Activated naive CD4-positive, alpha-beta T cell treated with anti-CD3 and anti-CD28 coated beads, Interleukin-2, amount 10 ng/mL, durations not matched to agents 7 days and 5 days (primary cell): ENCODE results near the gene SEPTIN11.
"Not testable (repeated sequence)": the region's sequence is repeated elsewhere in the genome, so short reads cannot be mapped to it uniquely, and the experiment has no call there.

Experiments used
- CTCF ChIA-PET: fragments of 350-600 bp; sonication (Branson Sonifier 250); formaldehyde crosslinking; loops from one replicate; lab custom pipeline; 2021; ENCODE audit warnings: antibody characterized with exemption; lab: Charles Lee
- DNase-seq: peaks from one replicate; pipeline ENCODE4 v3.0.0-alpha.2; 2020
- H3K27ac Mint-ChIP-seq: one replicate; pipeline ENCODE4 v1.8.0; 2021; ENCODE audit warnings: mild to moderate bottlenecking, moderate library complexity, mixed read lengths
- H3K27me3 Mint-ChIP-seq: one replicate; pipeline ENCODE4 v1.8.0; 2021; ENCODE audit warnings: mild to moderate bottlenecking, mixed read lengths
- H3K36me3 Mint-ChIP-seq: one replicate; pipeline ENCODE4 v1.8.0; 2021; ENCODE audit warnings: mixed read lengths
- H3K4me1 Mint-ChIP-seq: one replicate; pipeline ENCODE4 v1.8.0; 2021; ENCODE audit warnings: mixed read lengths
- H3K4me3 Mint-ChIP-seq: one replicate; pipeline ENCODE4 v1.8.0; 2021; ENCODE audit warnings: mild to moderate bottlenecking, moderate library complexity, mixed read lengths
- H3K9me3 Mint-ChIP-seq: one replicate; pipeline ENCODE4 v1.8.0; 2021; ENCODE audit warnings: mixed read lengths

SEPTIN11 gene

GRCh38 chr4:76958891-76959290 lies 9.3 kb downstream of the SEPTIN11 start:
- no peaks in the 10 kb centered on the region for H3K4me1 Mint-ChIP-seq
- H3K36me3 Mint-ChIP-seq: no peaks in the 10 kb centered on the region
- H3K4me3 Mint-ChIP-seq: no peak overlapping the region
- H3K27me3 Mint-ChIP-seq: peaks cover 18% of the 10 kb centered on the region
- H3K9me3 Mint-ChIP-seq: no peaks in the 10 kb centered on the region
- no peak overlapping the region for H3K27ac Mint-ChIP-seq
- DNase-seq: no peak
- CTCF ChIA-PET: no interaction called here

DNA sequence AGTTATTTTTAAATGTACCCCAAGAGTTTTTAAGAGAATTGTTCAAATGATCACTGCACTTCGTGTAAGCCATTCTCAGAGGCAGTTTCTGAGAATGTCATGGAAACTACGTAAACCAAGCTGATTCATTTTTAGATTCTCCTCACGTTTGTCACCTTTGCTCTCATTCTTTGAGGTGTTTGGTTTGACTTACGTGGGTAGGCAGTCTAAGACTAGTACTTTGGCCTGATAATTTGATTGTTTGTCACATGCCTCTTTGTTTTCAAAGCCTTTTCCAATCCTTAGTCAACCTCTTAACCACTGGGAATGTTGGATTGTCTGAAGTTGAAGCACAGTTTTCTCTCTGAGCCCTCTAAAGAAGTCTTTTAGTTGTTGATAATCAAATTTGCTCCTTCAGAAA lies 10.5 kb downstream of the SEPTIN11 start:
- no peak overlapping the region for H3K4me3 Mint-ChIP-seq
- H3K9me3 Mint-ChIP-seq: peaks cover 4% of the 10 kb centered on the region
- peaks cover 15% of the 10 kb centered on the region for H3K27me3 Mint-ChIP-seq
- H3K36me3 Mint-ChIP-seq: peaks cover 2% of the 10 kb centered on the region
- no peak for DNase-seq
- CTCF ChIA-PET: no interaction called here
- H3K27ac Mint-ChIP-seq: no peak overlapping the region
- no peaks in the 10 kb centered on the region for H3K4me1 Mint-ChIP-seq

GRCh38 chr4:76962406-76963130 lies 13.0 kb downstream of the SEPTIN11 start:
- peaks cover 4% of the 10 kb centered on the region for H3K9me3 Mint-ChIP-seq
- CTCF ChIA-PET: interaction anchor here (1.2 kb wide), 1 partner anchor 69 kb away, joined by 3 read pairs; no protein-coding TSS in a partner anchor
- H3K27me3 Mint-ChIP-seq: peaks cover 5% of the 10 kb centered on the region
- no peak overlapping the region for H3K27ac Mint-ChIP-seq
- no peak overlapping the region for H3K4me3 Mint-ChIP-seq
- peaks cover 2% of the 10 kb centered on the region for H3K36me3 Mint-ChIP-seq
- no peaks in the 10 kb centered on the region for H3K4me1 Mint-ChIP-seq
- DNase-seq: no peak

GRCh38 chr4:76963131-76963750 lies 13.7 kb downstream of the SEPTIN11 start:
- peaks cover 4% of the 10 kb centered on the region for H3K9me3 Mint-ChIP-seq
- H3K27ac Mint-ChIP-seq: no peak overlapping the region
- H3K27me3 Mint-ChIP-seq: peaks cover 1% of the 10 kb centered on the region
- no peaks in the 10 kb centered on the region for H3K4me1 Mint-ChIP-seq
- CTCF ChIA-PET: interaction anchor here (1.2 kb wide), 1 partner anchor 69 kb away, joined by 3 read pairs; no protein-coding TSS in a partner anchor
- H3K4me3 Mint-ChIP-seq: no peak overlapping the region
- DNase-seq: no peak
- peaks cover 2% of the 10 kb centered on the region for H3K36me3 Mint-ChIP-seq

DNA sequence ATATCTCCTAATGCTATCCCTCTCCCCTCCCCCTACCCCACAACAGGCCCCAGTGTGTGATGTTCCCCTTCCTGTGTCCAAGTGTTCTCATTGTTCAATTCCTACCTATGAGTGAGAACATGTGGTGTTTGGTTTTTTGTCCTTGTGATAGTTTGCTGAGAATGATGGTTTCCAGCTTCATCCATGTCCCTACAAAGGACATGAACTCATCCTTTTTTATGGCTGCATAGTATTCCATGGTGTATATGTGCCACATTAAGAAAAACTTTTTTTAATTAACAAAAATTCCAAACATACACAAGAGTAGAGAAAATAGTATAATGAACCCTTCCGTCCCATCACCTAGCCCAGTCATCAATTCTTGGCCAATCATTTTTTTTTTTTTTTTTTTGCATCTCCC lies 14.4 kb downstream of the SEPTIN11 start:
- H3K9me3 Mint-ChIP-seq, CTCF ChIA-PET, DNase-seq, H3K4me3 Mint-ChIP-seq, H3K27me3 Mint-ChIP-seq, H3K27ac Mint-ChIP-seq, H3K4me1 Mint-ChIP-seq, H3K36me3 Mint-ChIP-seq: not testable (repeated sequence)

- Mint-ChIP-seq H3K9me3 (peaks cover 4% of the 10 kb centered on the region), H3K4me3 (no peak overlapping the region), H3K27me3 (peaks cover under 1% of the 10 kb centered on the region), H3K27ac (no peak overlapping the region), H3K36me3 (peaks cover 2% of the 10 kb centered on the region), H3K4me1 (no peaks in the 10 kb centered on the region)
- CTCF ChIA-PET: no interaction called here
- DNase-seq: no peak
These were observed 15.2 kb downstream of the SEPTIN11 start for GRCh38 chr4:76964769-76965168.

DNA sequence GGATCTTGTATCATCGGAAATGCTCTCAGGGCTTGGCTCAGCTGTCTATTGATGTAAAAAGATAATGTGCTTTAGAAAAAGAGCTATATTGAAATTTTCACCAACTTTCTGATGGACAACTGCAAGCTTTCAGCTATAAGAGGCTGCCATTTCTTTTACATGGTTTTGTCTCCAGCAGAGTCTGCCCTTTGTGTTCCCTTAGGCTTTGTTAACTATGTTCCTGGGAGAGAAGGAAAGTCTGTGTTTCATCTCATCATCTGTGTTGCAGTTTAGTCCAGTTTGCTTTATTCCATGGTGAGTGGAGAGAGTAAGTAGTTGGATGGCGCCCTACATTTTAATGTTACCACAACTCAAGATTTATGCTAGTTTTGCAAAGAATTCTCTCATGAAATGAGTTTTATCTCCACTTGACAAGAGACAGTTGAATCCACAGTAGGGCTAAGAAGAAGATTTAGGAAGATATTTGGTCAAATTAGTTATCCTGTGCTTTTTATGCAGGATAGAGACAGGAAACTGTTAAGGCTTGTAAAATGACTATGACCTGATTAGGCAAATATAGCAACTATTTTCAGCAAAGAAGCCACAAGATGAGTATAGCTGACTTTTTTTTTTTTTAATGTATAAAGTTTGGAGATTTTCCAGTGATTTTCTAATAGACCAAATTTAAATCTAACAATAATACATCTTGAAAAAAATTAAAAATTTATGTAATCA lies 16.5 kb downstream of the SEPTIN11 start:
- no peak for DNase-seq
- CTCF ChIA-PET: interaction anchor here (1.0 kb wide), 1 partner anchor 17 kb away, joined by 3 read pairs; no protein-coding TSS in a partner anchor
- Mint-ChIP-seq H3K36me3 (peaks cover 2% of the 10 kb centered on the region), H3K27me3 (peaks cover 4% of the 10 kb centered on the region), H3K9me3 (peaks cover 4% of the 10 kb centered on the region), H3K4me3 (no peak overlapping the region), H3K4me1 (no peaks in the 10 kb centered on the region), H3K27ac (no peak overlapping the region)

DNA sequence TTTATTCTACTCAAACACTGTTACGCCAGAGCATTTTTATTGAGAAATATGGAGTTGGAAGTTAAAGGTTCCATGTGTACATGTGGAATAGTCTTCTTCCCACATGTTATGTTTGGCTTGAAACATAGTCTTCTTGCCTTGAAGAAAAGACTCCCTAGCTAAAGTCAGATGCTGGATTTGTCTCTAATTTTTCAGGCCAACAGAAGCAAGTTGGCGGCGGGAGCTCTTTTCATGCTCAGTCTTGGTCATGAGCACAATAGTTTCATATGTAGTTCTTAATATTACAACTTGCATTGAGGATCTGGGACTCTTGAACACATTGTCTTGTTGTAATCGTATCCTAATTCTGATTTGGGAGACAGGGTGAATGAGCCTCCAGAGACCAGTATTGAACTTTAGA lies 19.4 kb downstream of the SEPTIN11 start:
- Mint-ChIP-seq H3K9me3 (peaks cover 4% of the 10 kb centered on the region), H3K27ac (no peak overlapping the region), H3K36me3 (peaks cover 2% of the 10 kb centered on the region), H3K4me3 (no peak overlapping the region), H3K4me1 (no peaks in the 10 kb centered on the region), H3K27me3 (peaks cover 9% of the 10 kb centered on the region)
- CTCF ChIA-PET: no interaction called here
- no peak for DNase-seq

DNA sequence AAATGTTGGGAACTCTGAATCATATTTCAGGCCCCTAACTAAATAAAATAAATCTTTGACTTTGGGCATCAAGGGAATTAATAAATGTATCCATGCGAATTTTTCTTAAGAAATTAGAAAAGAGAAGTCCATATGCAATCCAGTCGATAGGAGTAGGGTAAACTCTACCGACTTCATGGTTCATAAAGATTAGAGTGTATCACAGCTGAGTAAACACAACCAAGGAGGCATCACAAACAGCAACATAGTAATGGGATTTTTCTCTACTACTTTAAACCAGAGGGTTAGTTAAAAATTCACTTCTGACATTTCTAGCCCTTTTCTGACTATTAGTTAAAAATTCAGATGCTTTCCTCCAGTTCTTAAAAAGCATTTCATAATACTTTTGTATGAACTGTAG lies 19.9 kb downstream of the SEPTIN11 start:
- no peak for DNase-seq
- CTCF ChIA-PET: interaction anchor here (1.2 kb wide), 1 partner anchor 73 kb away, joined by 3 read pairs; no protein-coding TSS in a partner anchor
- no peak overlapping the region for H3K27ac Mint-ChIP-seq
- H3K4me1 Mint-ChIP-seq: no peaks in the 10 kb centered on the region
- no peaks in the 10 kb centered on the region for H3K9me3 Mint-ChIP-seq
- H3K27me3 Mint-ChIP-seq: peaks cover 9% of the 10 kb centered on the region
- H3K4me3 Mint-ChIP-seq: no peak overlapping the region
- no peaks in the 10 kb centered on the region for H3K36me3 Mint-ChIP-seq

DNA sequence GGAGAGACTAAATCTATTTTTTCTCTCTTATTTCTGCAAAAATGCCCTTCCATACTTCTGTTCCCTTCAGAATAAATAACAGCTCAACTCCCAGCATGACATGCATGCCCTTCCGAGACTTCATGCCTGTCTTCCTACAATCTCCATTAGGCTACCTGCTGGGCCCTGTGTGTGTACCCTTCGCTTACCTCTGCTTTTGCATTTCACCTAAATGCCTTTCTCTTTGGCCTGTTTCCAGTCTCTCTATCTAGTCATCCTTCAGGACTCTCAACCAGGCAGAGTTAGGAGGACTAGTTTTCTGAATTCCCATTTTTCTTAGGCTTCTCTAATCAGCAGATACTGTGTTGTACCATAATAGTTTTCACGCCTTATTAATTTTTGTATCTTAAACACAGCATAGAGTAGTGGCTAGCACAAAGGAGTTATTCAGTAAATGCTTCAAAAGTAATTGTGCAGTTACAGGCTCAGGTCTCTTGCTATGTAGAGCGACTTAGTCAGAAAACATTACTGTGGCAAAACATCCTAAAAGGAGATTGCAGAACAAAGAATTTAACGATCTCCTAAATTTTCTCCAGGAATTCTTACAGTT lies 20.5 kb downstream of the SEPTIN11 start:
- Mint-ChIP-seq H3K4me3 (no peak overlapping the region), H3K9me3 (no peaks in the 10 kb centered on the region), H3K27me3 (peaks cover 9% of the 10 kb centered on the region), H3K27ac (no peak overlapping the region), H3K4me1 (no peaks in the 10 kb centered on the region), H3K36me3 (no peaks in the 10 kb centered on the region)
- CTCF ChIA-PET: interaction anchor here (1.2 kb wide), 1 partner anchor 73 kb away, joined by 3 read pairs; no protein-coding TSS in a partner anchor
- no peak for DNase-seq

DNA sequence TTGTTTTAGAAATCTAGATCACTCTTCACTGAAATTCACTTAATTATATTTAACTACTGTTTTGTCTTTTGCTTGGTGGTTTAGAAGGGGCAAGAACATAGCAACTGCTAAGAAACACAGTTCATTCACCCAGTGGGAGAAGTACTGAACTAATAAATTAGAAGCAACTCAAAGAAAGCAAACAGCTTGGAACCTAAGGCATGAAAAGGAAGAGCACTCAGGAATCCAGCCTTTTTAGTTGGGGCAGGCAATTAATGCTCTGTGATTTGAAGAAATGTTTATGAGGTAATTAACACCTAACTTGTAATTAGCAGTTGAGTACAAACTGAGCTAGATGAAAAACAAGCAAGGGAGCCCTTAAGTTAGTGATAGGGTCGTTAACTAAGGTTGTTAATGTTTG lies 22.8 kb downstream of the SEPTIN11 start:
- Mint-ChIP-seq H3K4me1 (peaks cover 5% of the 10 kb centered on the region), H3K36me3 (no peaks in the 10 kb centered on the region), H3K27ac (no peak overlapping the region), H3K9me3 (no peaks in the 10 kb centered on the region), H3K27me3 (peaks cover 9% of the 10 kb centered on the region), H3K4me3 (no peak overlapping the region)
- CTCF ChIA-PET: no interaction called here
- no peak for DNase-seq

GRCh38 chr4:76974150-76974549 lies 24.6 kb downstream of the SEPTIN11 start:
- no peak overlapping the region for H3K4me3 Mint-ChIP-seq
- H3K27ac Mint-ChIP-seq: no peak overlapping the region
- H3K9me3 Mint-ChIP-seq: no peaks in the 10 kb centered on the region
- peaks cover 4% of the 10 kb centered on the region for H3K36me3 Mint-ChIP-seq
- H3K27me3 Mint-ChIP-seq: peaks cover 9% of the 10 kb centered on the region
- CTCF ChIA-PET: no interaction called here
- no peak for DNase-seq
- peaks cover 20% of the 10 kb centered on the region for H3K4me1 Mint-ChIP-seq

DNA sequence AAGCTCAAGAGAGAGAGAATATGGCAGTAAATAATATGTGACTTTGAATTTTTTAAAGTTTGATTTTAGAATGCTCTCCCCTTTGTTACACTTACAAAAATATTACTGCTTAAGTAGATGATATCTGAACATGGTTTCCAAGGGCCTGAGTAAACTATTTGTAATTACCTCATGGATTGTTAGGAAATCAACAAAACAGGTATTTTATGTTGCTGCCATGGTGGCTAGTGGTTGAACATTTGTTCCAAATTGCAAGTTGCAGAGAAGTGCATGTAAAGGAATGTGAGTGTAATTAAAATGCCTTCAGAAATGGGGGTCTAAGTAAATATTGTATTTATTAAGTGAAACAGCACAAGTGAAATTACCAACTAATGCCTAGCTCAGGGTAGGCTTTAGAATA lies 27.6 kb downstream of the SEPTIN11 start:
- no peak for DNase-seq
- CTCF ChIA-PET: interaction anchor here (0.6 to 1.5 kb wide), 2 partner anchors 25 to 226 kb away, joined by 3 to 5 read pairs; no protein-coding TSS in a partner anchor
- peaks cover 11% of the 10 kb centered on the region for H3K36me3 Mint-ChIP-seq
- no peaks in the 10 kb centered on the region for H3K9me3 Mint-ChIP-seq
- H3K4me1 Mint-ChIP-seq: peaks cover 29% of the 10 kb centered on the region
- peaks cover 15% of the 10 kb centered on the region for H3K27me3 Mint-ChIP-seq
- no peak overlapping the region for H3K27ac Mint-ChIP-seq
- no peak overlapping the region for H3K4me3 Mint-ChIP-seq

DNA sequence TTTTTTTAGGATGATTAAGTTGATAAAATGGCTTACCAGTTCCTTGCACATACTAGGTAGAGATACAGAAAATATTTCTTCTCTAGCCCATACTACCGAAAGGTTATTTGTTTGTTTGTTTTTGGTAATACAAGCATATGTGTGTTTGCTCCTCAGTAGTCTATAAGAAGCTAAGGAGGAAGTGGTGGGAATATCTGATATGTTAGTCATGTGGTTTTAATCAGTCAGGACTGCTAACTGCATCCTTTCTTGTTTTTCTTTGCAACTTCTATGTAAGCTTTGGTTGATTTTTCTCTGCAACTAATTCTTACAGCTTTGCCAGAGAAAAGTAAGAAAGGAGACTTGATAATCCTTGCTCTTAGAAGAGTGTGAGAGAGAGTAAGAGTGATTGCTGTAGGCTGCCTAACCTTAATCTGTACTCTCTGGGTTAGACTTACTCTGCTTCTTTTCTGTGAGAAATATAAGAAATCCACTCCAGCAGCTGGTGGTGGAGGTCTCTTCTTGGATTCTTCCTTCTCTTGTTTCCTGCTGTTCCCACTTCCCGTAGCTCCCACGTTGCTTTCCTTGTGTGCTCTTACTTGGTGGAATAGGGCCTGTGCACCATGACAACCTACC lies 28.3 kb downstream of the SEPTIN11 start:
- Mint-ChIP-seq H3K27me3 (peaks cover 15% of the 10 kb centered on the region), H3K9me3 (no peaks in the 10 kb centered on the region), H3K4me3 (no peak overlapping the region), H3K4me1 (peaks cover 36% of the 10 kb centered on the region), H3K27ac (no peak overlapping the region), H3K36me3 (peaks cover 11% of the 10 kb centered on the region)
- DNase-seq: no peak
- CTCF ChIA-PET: interaction anchor here (0.6 to 1.5 kb wide), 2 partner anchors 26 to 226 kb away, joined by 3 to 5 read pairs; no protein-coding TSS in a partner anchor
